Measurements from ENCODE around the gene AMDHD2. TPM values are rescaled to one million over a fixed set of nuclear protein-coding genes. Genes with fewer than 3 reads are reported as not detected.

Gene AMDHD2
- total RNA-seq, 1 donor from 2014 or later: 61.0 TPM

- peaks cover 20% of the 10 kb centered on the region for H3K9me3 Mint-ChIP-seq (ENCODE audit: unreplicated experiment)
- H3K36me3 Mint-ChIP-seq (ENCODE audit: unreplicated experiment): no peaks in the 10 kb centered on the region
- DNase-seq: no peak
- H3K4me1 Mint-ChIP-seq (ENCODE audit: low read depth, unreplicated experiment): peaks cover 6% of the 10 kb centered on the region
- no peak for TF ChIP-seq CTCF (IDR thresholded peaks at IDR 0.05; ENCODE audit: partially characterized antibody, unreplicated experiment)
- H3K27ac Mint-ChIP-seq (ENCODE audit: unreplicated experiment): no peak overlapping the region
- H3K27me3 Mint-ChIP-seq (ENCODE audit: unreplicated experiment): peaks cover 15% of the 10 kb centered on the region
- no peak overlapping the region for H3K4me3 Mint-ChIP-seq (ENCODE audit: unreplicated experiment)
Measured at GRCh38 chr16:2523801-2524231, 3.6 kb downstream of the AMDHD2 start.

GRCh38 chr16:2524339-2524938 is 4.3 kb downstream of the AMDHD2 start:
- DNase-seq: no peak
- no peaks in the 10 kb centered on the region for H3K36me3 Mint-ChIP-seq (ENCODE audit: unreplicated experiment)
- TF ChIP-seq CTCF (IDR thresholded peaks at IDR 0.05; ENCODE audit: partially characterized antibody, unreplicated experiment): no peak
- no peak overlapping the region for H3K27ac Mint-ChIP-seq (ENCODE audit: unreplicated experiment)
- H3K4me3 Mint-ChIP-seq (ENCODE audit: unreplicated experiment): no peak overlapping the region
- H3K9me3 Mint-ChIP-seq (ENCODE audit: unreplicated experiment): peaks cover 19% of the 10 kb centered on the region
- H3K4me1 Mint-ChIP-seq (ENCODE audit: low read depth, unreplicated experiment): peaks cover 6% of the 10 kb centered on the region
- H3K27me3 Mint-ChIP-seq (ENCODE audit: unreplicated experiment): peaks cover 15% of the 10 kb centered on the region

- peaks cover 8% of the 10 kb centered on the region for H3K27me3 Mint-ChIP-seq (ENCODE audit: unreplicated experiment)
- H3K4me1 Mint-ChIP-seq (ENCODE audit: low read depth, unreplicated experiment): peaks cover 3% of the 10 kb centered on the region
- H3K9me3 Mint-ChIP-seq (ENCODE audit: unreplicated experiment): peaks cover 11% of the 10 kb centered on the region
- no peak for TF ChIP-seq CTCF (IDR thresholded peaks at IDR 0.05; ENCODE audit: partially characterized antibody, unreplicated experiment)
- H3K36me3 Mint-ChIP-seq (ENCODE audit: unreplicated experiment): no peaks in the 10 kb centered on the region
- no peak overlapping the region for H3K27ac Mint-ChIP-seq (ENCODE audit: unreplicated experiment)
- no peak overlapping the region for H3K4me3 Mint-ChIP-seq (ENCODE audit: unreplicated experiment)
- DNase-seq: no peak
Measured at GRCh38 chr16:2526135-2526534, 6.0 kb downstream of the AMDHD2 start.

- H3K27ac Mint-ChIP-seq (ENCODE audit: unreplicated experiment): no peak overlapping the region
- H3K36me3 Mint-ChIP-seq (ENCODE audit: unreplicated experiment): no peaks in the 10 kb centered on the region
- no peak overlapping the region for H3K4me3 Mint-ChIP-seq (ENCODE audit: unreplicated experiment)
- no peak for DNase-seq
- peaks cover 1% of the 10 kb centered on the region for H3K4me1 Mint-ChIP-seq (ENCODE audit: low read depth, unreplicated experiment)
- H3K9me3 Mint-ChIP-seq (ENCODE audit: unreplicated experiment): peaks cover 3% of the 10 kb centered on the region
- no peak for TF ChIP-seq CTCF (IDR thresholded peaks at IDR 0.05; ENCODE audit: partially characterized antibody, unreplicated experiment)
- peaks cover 4% of the 10 kb centered on the region for H3K27me3 Mint-ChIP-seq (ENCODE audit: unreplicated experiment)
Measured at GRCh38 chr16:2527071-2527783, 7.1 kb downstream of the AMDHD2 start.

- no peak for TF ChIP-seq CTCF (IDR thresholded peaks at IDR 0.05; ENCODE audit: partially characterized antibody, unreplicated experiment)
- no peak for DNase-seq
- peaks cover 6% of the 10 kb centered on the region for H3K27me3 Mint-ChIP-seq (ENCODE audit: unreplicated experiment)
- no peaks in the 10 kb centered on the region for H3K36me3 Mint-ChIP-seq (ENCODE audit: unreplicated experiment)
- H3K27ac Mint-ChIP-seq (ENCODE audit: unreplicated experiment): no peak overlapping the region
- no peak overlapping the region for H3K4me3 Mint-ChIP-seq (ENCODE audit: unreplicated experiment)
- H3K4me1 Mint-ChIP-seq (ENCODE audit: low read depth, unreplicated experiment): peaks cover 2% of the 10 kb centered on the region
- H3K9me3 Mint-ChIP-seq (ENCODE audit: unreplicated experiment): peaks cover 5% of the 10 kb centered on the region
Measured at GRCh38 chr16:2527784-2528100, 7.6 kb downstream of the AMDHD2 start.

Data from glutamatergic neuron (in vitro differentiated cells).